Measurements from ENCODE around the gene PAK1. TPM values are rescaled to one million over a fixed set of nuclear protein-coding genes. Genes with fewer than 3 reads are reported as not detected.

PAK1 gene
- total RNA-seq, 1 donor: 69.1 TPM

DNA sequence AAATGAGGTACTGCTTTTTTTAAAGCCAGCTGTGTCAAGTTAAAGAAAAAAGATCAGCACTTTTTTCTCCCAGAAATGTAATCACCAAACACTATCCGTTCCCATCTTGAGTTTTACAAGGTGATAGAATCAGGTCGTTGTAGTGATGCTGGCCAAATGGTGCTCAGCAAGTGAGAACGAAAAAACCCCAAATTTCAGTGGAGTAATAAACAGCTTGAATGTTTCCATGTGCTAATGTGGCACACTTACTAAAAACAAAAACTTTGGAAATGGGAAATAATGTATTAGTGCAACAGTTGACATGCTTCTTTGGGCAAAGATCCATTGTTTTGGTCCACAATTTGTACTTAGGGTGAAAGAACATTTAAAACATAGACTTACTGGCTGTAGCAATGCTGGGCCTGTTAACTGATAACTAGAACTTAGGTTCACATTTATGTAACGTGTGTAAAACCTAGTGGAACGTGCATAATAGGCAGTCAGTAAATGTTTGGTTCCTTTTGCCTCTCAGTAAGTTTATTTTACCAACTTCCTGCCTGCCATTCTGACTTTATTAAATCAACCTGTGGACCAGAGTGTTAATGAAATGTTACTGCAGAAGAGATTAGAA is 157.1 kb downstream of the PAK1 start:
- H3K4me3 ChIP-seq (ENCODE audit: low read depth, low read length): no peak overlapping the region
- peak; percentile 66 for DNase-seq (ENCODE audit: low read depth)
- TF ChIP-seq, protein P1, sequence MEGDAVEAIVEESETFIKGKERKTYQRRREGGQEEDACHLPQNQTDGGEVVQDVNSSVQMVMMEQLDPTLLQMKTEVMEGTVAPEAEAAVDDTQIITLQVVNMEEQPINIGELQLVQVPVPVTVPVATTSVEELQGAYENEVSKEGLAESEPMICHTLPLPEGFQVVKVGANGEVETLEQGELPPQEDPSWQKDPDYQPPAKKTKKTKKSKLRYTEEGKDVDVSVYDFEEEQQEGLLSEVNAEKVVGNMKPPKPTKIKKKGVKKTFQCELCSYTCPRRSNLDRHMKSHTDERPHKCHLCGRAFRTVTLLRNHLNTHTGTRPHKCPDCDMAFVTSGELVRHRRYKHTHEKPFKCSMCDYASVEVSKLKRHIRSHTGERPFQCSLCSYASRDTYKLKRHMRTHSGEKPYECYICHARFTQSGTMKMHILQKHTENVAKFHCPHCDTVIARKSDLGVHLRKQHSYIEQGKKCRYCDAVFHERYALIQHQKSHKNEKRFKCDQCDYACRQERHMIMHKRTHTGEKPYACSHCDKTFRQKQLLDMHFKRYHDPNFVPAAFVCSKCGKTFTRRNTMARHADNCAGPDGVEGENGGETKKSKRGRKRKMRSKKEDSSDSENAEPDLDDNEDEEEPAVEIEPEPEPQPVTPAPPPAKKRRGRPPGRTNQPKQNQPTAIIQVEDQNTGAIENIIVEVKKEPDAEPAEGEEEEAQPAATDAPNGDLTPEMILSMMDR (IDR thresholded peaks at IDR 0.05; ENCODE audit: insufficient read depth, low read depth, low read length): no peak

DNA sequence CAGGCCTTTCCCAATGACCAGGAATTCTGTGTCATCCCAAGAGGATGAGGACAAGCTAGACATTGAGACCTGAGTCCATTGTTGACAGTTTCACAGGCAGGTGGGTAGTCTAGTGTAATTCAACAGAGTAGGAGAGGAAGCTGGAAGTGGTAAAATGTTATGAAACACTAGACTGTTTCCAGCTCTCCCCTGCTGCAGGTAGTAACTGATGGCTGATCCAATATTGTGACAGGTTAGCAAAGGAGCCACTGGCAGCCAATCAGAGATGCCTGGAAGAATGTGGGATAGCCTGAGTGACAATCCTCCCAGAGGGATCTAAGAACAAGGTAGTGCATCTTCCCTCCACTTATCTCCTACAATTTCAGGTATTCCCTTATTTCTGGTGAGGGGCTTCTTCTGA is 161.8 kb downstream of the PAK1 start:
- no peak overlapping the region for H3K4me3 ChIP-seq (ENCODE audit: low read depth, low read length)
- DNase-seq (ENCODE audit: low read depth): no peak
- TF ChIP-seq, protein P1 (IDR thresholded peaks at IDR 0.05; ENCODE audit: insufficient read depth, low read depth, low read length): no peak

DNA sequence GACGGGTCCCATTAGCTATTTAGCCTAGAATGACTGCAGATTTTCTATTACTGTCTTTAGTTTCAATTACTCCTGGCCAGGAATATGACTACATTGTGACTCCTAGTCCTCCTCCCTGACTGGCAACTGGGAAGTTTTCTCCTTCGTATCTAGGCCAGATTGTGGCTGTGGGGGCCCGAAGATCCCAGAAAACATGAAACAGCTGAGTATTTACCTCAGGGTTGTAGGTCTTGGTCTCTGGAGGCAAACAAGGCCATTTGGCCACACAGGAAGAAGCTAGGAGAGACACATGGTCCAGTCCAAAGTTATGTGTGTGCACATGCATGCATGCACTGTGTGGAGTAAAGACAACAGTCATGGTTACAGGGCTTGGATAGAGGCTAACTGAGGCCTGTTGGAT is 162.2 kb downstream of the PAK1 start:
- DNase-seq (ENCODE audit: low read depth): no peak
- TF ChIP-seq, protein P1 (IDR thresholded peaks at IDR 0.05; ENCODE audit: insufficient read depth, low read depth, low read length): no peak
- no peak overlapping the region for H3K4me3 ChIP-seq (ENCODE audit: low read depth, low read length)

DNA sequence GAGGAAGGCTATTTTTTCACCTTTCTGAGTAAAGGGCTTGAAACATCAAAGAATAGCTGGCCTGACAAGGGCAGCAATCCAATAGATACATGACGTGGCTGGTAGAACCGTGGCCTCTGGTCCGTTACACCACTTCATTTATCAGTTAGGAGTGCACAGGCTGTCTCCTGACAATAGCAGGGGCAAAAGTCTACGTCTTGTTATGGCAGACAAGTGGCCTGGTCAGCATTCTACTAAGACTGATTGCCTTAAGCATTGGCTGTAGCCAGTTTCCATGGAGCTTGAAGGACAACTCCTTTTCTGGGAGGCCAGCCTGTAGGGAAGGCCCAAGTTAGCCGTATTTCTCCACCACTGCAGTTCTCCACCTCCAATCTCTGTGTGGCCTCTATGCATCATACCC is 163.2 kb downstream of the PAK1 start:
- no peak for DNase-seq (ENCODE audit: low read depth)
- TF ChIP-seq, protein P1 (IDR thresholded peaks at IDR 0.05; ENCODE audit: insufficient read depth, low read depth, low read length): no peak
- H3K4me3 ChIP-seq (ENCODE audit: low read depth, low read length): no peak overlapping the region

DNA sequence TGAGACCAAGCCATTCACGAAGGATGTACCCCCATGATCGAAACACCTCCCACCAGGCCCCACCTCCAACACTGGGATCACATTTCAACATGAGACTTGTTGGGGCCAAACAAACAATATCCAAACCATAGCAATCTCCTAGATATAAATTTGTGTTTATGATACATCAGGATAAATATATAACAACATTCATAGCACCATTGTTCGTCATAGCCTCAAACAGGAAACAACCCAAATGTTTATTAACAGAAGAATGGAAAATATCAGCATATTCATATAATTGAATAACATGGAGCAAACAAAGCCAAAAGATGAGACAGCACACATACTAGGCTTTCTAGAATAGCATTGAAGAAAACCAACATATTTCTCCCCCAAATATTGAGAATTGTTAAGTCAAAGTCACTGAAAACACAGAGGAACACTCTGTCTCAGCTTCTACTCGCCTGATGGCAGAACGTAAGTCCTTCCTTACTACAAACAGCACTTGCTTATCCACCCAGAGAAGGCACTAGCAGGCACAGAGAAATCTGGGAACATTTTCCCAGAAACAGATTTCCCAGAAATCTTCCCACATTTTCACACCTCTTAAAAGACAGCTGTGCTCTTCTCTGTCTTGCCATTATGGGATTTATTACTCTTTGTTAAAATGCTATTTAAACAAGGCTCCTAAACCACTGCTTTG is 164.4 kb downstream of the PAK1 start:
- H3K4me3 ChIP-seq (ENCODE audit: low read depth, low read length): no peak overlapping the region
- TF ChIP-seq, protein P1 (IDR thresholded peaks at IDR 0.05; ENCODE audit: insufficient read depth, low read depth, low read length): no peak
- peak; percentile 76 for DNase-seq (ENCODE audit: low read depth)

DNA sequence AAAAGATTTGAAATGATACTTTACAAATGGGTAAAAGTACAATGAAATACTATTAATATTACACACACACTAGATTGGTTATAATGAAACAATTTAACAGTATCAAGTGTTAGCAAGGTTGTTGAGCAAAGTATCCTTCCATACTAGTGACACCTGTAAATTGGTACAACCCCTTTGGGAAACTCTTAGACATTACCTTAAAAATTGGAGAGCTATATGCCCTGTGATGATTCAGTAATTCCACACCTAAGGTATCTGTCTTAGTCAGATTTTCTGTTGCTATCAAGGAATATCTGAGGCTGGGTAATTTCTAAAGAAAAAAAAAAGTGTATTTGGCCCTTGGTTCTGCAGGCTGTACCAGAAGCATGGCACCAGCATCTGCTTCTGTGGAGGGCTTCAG is 165.1 kb downstream of the PAK1 start:
- no peak overlapping the region for H3K4me3 ChIP-seq (ENCODE audit: low read depth, low read length)
- no peak for DNase-seq (ENCODE audit: low read depth)
- TF ChIP-seq, protein P1 (IDR thresholded peaks at IDR 0.05; ENCODE audit: insufficient read depth, low read depth, low read length): no peak
